Testis (tissue), 3 donors: ENCODE data around the gene FOXK1. TPM values are rescaled to one million over a fixed set of nuclear protein-coding genes. Genes with fewer than 3 reads are reported as not detected.
"Not testable (repeated sequence)": the region's sequence is repeated elsewhere in the genome, so short reads cannot be mapped to it uniquely, and the experiment has no call there.

ENCODE experiments used
- DNase-seq: peaks from one replicate; pipeline ENCODE4 v3.0.0-alpha.2; 2019
- H3K27ac ChIP-seq, 2 donors: fragments of 200-600 bp; sonication (generic); one replicate each; pipeline ENCODE4 v1.5.1; 2019
- H3K27me3 ChIP-seq: fragments of 200-600 bp; sonication (generic); one replicate; pipeline ENCODE4 v1.5.1; 2019
- H3K36me3 ChIP-seq: fragments of 200-600 bp; sonication (generic); one replicate; pipeline ENCODE4 v1.5.1; 2017; ENCODE audit warnings: low read depth; ENCODE audit errors: missing control alignments
- H3K4me1 ChIP-seq: fragments of 200-600 bp; sonication (generic); one replicate; pipeline ENCODE4 v1.5.1; 2019
- H3K4me3 ChIP-seq, 2 donors: fragments of 200-600 bp; sonication (generic); one replicate each; pipeline ENCODE4 v1.5.1; 2017 to 2019
- H3K9me3 ChIP-seq: fragments of 200-600 bp; sonication (generic); one replicate; pipeline ENCODE4 v1.5.1; 2017
- CTCF ChIP-seq, 3 experiments: fragments of 450-650 bp in 2 of 3; fragments of 200-600 bp in 1 of 3; sonication (generic) in 1 of 3; IDR thresholded peaks; one replicate each; pipeline ENCODE4 v1.5.1; 2016 to 2019; ENCODE audit warnings: antibody characterized with exemption in 3 of 3, mild to moderate bottlenecking in 2 of 3, moderate library complexity in 1 of 3
- POLR2A ChIP-seq: fragments of 450-650 bp; IDR thresholded peaks from one replicate; pipeline ENCODE4 v1.6.1; 2017; ENCODE audit warnings: antibody characterized with exemption, mild to moderate bottlenecking, moderate library complexity
- WGBS, 2 donors: methylation state at CpG; one replicate each; pipeline ENCODE4 v1.1.5; 2018; 5-methylcytosine and 5-hydroxymethylcytosine counted together
- intact Hi-C: fragments of 100-400 bp; cut with DNase I; formaldehyde crosslinking; loops from one replicate; pipeline ENCODE4 v1.15.1; 2023; ENCODE audit warnings: low total_unique reads
- polyA plus RNA-seq: library from polyadenylated mRNA; stranded (reverse); fragments of 350-450 nt; fragmentation: Illumina TruSeq; extraction: RNeasy Lipid Tissue Mini Kit (QIAGEN cat#74804); gene quantifications from one replicate; pipeline ENCODE4 v1.2.3, GENCODE V29; 2014; ENCODE audit warnings: low read depth, low replicate concordance; ENCODE audit not compliant: insufficient read depth
- total RNA-seq, 2 donors: library from RNA; depleted of rRNA; stranded (reverse); fragments of >200 nt; gene quantifications; one replicate each; pipeline ENCODE4 v1.2.3, GENCODE V29; 2016

Gene FOXK1
- total and polyA plus RNA-seq, 3 donors from 2014 or later = 21.9 to 65.2 (median 56.7) TPM

- H3K4me1 ChIP-seq = peaks cover 5% of the 10 kb centered on the region
- no peak overlapping the region for H3K27ac ChIP-seq
- 61 to 68% methylated on average over 2 of the region's 2 CpGs for WGBS, 2 donors
- no peaks in the 10 kb centered on the region for H3K9me3 ChIP-seq
- no peaks in the 10 kb centered on the region for H3K27me3 ChIP-seq
- TF ChIP-seq POLR2A (no peak), CTCF (IDR thresholded peaks at IDR 0.05) (no peak)
- no peaks in the 10 kb centered on the region for H3K36me3 ChIP-seq
- no peak overlapping the region for H3K4me3 ChIP-seq
- intact Hi-C loops = no loop called here
- no peak for DNase-seq
Measured at GRCh38 chr7:4665661-4666060, 16.4 kb upstream of the FOXK1 start.

DNA sequence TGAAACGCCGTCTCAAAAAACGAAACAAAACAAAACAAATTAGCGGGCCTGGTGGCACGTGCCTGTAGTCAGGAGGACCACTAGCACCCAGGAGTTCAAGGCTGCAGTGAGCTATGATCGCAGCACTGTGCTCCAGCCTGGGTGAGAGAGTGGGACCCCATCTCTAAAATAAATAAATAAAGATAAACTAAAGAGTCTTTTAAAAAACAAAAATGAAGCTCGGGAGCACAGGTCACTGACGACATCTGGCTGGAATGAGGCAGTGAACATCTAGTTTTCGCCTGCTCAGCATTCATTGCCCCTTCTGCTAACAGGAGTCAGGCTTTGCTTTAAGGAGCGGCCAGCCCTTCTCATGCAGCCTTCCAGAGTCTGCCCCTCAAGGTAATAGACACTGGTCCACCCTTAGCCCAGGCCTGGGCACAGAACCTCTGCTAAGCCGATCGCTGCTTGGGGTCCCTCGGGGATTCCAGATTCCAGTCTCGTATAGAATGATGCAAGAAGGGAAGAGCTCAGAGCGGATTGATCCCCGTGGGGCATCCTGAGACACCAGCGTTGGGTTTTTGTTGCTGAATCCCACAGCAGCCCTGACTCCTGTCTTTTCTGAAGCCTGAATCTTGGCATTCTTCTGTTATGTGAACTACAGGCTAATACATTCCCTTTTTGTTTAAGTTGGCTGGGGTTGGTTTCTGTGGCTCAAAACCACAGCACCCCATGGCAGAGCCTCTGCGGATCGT, 14.2 kb upstream of the FOXK1 start:
- intact Hi-C loops = no loop called here
- 53 to 68% methylated on average over 15 to 19 of the region's 19 CpGs for WGBS, 2 donors

GRCh38 chr7:4668510-4668847, 13.6 kb upstream of the FOXK1 start:
- TF ChIP-seq POLR2A (no peak), CTCF (IDR thresholded peaks at IDR 0.05) (no peak)
- Histone ChIP-seq H3K4me3 (no peak overlapping the region), H3K27me3 (no peaks in the 10 kb centered on the region), H3K36me3 (no peaks in the 10 kb centered on the region), H3K4me1 (peaks cover 5% of the 10 kb centered on the region), H3K27ac (no peak overlapping the region), H3K9me3 (no peaks in the 10 kb centered on the region)
- intact Hi-C loops = no loop called here
- 88 to 99% methylated on average over 3 of the region's 3 CpGs for WGBS, 2 donors
- no peak for DNase-seq

More for the DNA sequence above, 14.2 kb upstream of the FOXK1 start:
- no peaks in the 10 kb centered on the region for H3K27me3 ChIP-seq
- no peak for DNase-seq
- H3K4me1 ChIP-seq = peaks cover 5% of the 10 kb centered on the region
- no peaks in the 10 kb centered on the region for H3K36me3 ChIP-seq
- H3K9me3 ChIP-seq = no peaks in the 10 kb centered on the region
- TF ChIP-seq CTCF (IDR thresholded peaks at IDR 0.05) (no peak), POLR2A (no peak)
- H3K27ac ChIP-seq = no peak overlapping the region
- H3K4me3 ChIP-seq = no peak overlapping the region

DNA sequence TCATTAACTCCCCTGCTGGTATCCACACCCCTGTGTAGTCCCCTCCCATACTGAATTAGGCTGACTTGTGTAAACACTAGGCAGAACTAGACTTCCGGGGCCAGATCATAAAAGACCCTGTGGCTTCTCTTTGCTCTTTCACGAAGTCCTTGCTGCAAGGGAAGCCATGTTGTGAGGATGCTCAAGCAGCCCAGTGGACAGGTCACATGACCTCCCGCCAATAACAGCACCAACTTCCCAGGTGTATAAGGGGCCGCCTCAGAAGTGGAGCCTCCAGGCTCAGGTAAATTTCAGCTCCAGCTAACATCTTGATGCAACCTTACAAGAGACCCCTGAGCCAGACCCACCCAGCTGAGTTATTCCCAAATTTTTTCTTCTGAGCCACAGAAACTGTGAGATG, 11.3 kb upstream of the FOXK1 start:
- H3K4me1 ChIP-seq = peaks cover 5% of the 10 kb centered on the region
- DNase-seq = no peak
- no peak overlapping the region for H3K4me3 ChIP-seq
- no peaks in the 10 kb centered on the region for H3K27me3 ChIP-seq
- intact Hi-C loops = no loop called here
- no peak overlapping the region for H3K27ac ChIP-seq
- H3K36me3 ChIP-seq = no peaks in the 10 kb centered on the region
- TF ChIP-seq POLR2A (no peak), CTCF (IDR thresholded peaks at IDR 0.05) (no peak)
- H3K9me3 ChIP-seq = no peaks in the 10 kb centered on the region
- WGBS, 2 donors = 82 to 96% methylated on average over 4 of the region's 4 CpGs

DNA sequence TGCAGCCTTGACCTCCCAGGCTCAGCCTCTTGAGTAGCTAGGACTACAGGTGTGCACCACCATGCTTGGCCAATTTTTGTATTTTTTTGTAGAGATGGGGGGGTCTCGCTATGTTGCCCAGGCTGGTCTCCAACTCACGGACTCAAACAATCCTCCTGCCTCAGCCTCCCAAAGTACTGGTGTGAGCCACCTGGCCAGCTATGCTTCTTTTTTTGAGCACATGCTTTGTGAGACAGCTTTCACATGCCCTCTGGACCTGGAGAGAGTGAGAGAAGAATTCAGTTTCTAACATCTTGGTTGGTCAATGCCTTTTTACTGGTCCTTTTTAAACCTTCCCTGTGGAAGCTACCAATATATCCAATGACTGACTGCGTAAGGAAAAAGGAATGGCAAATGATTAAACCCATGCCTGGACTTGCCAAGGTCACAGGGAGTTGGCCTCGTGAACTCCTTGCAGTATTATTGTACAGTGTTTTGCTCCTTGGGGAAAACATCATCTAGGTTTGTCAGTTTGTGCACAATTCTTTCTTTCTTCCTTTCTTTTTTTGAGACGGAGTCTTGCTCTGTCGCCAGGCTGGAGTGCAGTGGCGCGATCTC, 6.2 kb upstream of the FOXK1 start:
- TF ChIP-seq POLR2A (no peak), CTCF (IDR thresholded peaks at IDR 0.05) (no peak)
- intact Hi-C loops = no loop called here
- no peaks in the 10 kb centered on the region for H3K9me3 ChIP-seq
- no peaks in the 10 kb centered on the region for H3K36me3 ChIP-seq
- H3K4me1 ChIP-seq = no peaks in the 10 kb centered on the region
- no peak for DNase-seq
- WGBS, 2 donors = 74 to 80% methylated on average over 8 of the region's 8 CpGs
- no peaks in the 10 kb centered on the region for H3K27me3 ChIP-seq
- no peak overlapping the region for H3K27ac ChIP-seq
- H3K4me3 ChIP-seq = no peak overlapping the region

DNA sequence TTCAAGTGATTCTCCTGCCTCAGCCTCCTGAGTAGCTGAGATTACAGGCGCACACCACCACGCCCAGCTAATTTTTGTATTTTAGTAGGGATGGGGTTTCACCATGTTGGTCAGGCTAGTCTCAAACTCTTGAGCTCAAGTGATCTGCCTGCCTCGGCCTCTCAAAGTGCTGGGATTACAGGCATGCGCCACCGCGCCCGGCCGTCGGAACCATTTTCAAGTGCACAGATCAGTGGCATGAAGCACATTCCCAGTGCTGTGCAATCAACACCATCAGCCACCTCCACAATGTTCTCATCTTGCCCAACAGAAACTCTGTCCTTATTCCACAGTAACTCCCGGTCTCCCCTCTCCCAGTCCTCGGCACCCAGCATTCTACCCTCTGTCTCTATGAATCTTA, 4.6 kb upstream of the FOXK1 start:
- H3K36me3 ChIP-seq, H3K4me1 ChIP-seq, H3K4me3 ChIP-seq, intact Hi-C loops, H3K27me3 ChIP-seq, H3K9me3 ChIP-seq, H3K27ac ChIP-seq, DNase-seq: not testable (repeated sequence)
- WGBS, 2 donors = 93 to 94% methylated on average over 11 of the region's 11 CpGs
